Gastroesophageal sphincter (tissue), 3 donors: ENCODE data around the gene KIAA1191.

ENCODE experiments used
- CTCF ChIP-seq, 4 experiments: fragments of 200-600 bp in 2 of 4; fragments of 450-650 bp in 2 of 4; sonication (generic) in 1 of 4; IDR thresholded peaks; one replicate each; pipeline ENCODE4 v1.5.1; 2017 to 2019; ENCODE audit warnings: antibody characterized with exemption in 4 of 4, mild to moderate bottlenecking in 2 of 4, moderate library complexity in 2 of 4
- POLR2A ChIP-seq, 2 donors: fragments of 450-650 bp; IDR thresholded peaks; one replicate each; pipeline ENCODE4 v1.6.1; 2017; ENCODE audit warnings: antibody characterized with exemption in 2 of 2, mild to moderate bottlenecking in 2 of 2, moderate library complexity in 1 of 2

- no peak for TF ChIP-seq CTCF (IDR thresholded peaks at IDR 0.05)
- TF ChIP-seq POLR2A (IDR thresholded peaks at IDR 0.05) = no peak
Observed at GRCh38 chr5:176381979-176382378, 20.4 kb upstream of the KIAA1191 start.
